Activated CD8-positive, alpha-beta memory T cell treated with anti-CD3 and anti-CD28 coated beads for 48 hours (primary cell): ENCODE data around the gene SVIL.
"Not testable (repeated sequence)": the region's sequence is repeated elsewhere in the genome, so short reads cannot be mapped to it uniquely, and the experiment has no call there.

Experiments
- DNase-seq, 3 experiments: peaks; one replicate each; pipeline ENCODE4 v3.0.0-alpha.2; 2020; ENCODE audit warnings: low read depth in 2 of 3, low spot score in 2 of 3

The SVIL gene

DNA sequence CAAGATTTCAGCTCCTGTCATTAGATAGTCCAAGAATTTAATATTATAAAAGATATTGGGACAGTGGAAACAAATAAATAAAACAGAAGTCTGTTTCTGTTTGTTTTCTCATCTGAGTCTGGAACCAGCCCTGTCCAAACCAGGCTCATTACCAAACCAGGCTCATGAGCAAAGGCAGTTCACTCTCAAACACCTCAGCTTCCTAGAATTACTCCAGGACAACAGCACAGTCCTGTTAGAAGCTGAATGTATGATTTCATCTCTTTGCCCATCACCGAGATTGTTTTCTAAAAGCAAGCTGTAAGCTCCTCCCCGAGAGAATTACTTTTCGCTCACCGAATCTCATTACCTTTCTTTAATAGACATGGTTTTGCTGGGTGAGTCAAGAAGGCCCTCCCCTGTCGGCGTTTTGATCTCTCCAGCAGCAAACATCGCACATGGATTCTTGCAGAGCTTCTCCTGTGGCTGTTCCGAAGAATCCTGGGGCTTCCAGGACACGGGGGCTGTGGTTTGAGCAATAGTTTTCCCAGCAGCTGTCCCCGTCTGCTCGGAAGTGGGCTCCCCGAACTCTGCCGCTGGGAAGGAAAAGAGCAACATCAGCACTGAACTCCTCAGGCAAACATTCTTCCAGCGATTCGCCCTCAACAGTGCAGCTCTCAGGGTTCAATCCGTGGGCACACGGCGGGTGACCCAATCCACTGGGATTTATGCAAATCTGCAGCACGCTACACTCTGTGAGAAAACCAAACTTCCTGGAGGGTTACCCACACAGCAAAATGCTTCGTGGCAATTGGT, 112.5 kb downstream of the SVIL start:
- DNase-seq, result no peak

DNA sequence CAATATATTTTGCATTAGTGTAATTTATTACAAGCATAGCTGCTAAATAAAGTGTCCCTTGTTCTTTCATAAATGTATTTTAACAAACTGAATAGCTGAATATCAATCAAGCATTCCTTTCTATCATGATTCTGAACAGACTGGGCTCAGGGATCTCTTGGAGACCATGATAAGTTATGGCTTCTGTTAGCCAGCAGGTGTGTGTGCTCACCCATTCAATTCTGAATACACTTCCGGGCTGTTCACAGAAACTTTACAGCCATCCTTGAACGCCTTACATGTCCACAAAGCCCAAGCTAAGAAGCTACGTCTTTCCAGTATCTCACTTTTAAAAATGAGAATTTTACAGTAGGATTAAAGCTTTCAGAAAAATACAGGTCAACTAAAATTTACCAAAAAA, 115.1 kb downstream of the SVIL start:
- DNase-seq, result no peak

DNA sequence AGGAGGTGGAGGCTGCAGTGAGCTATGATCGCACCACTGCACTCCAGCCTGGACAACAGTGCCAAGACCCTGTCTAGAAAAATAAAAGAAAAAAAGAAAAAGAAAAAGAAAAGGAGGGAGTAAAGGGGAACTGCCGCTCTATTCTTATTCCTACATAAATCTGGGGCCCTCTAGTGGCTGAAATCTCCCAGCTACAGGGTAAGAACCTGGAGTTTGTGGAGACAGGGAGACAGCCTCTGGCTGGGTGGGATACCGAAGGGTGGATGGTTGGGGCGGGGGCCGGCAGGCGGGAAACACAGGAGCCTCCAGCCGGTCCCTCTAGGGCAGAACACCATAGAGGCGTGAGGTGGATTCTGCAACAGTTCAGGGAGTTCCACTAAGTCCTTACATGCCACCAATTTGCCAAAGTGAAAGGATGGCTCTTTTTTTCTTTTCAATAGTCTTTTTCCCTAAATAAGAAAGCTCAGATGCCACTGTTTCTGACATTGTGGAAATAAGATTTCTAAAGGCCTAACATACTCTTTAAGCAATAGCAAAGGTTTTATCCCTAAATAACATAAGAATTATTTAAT, 117.3 kb downstream of the SVIL start:
- DNase-seq, result no peak

DNA sequence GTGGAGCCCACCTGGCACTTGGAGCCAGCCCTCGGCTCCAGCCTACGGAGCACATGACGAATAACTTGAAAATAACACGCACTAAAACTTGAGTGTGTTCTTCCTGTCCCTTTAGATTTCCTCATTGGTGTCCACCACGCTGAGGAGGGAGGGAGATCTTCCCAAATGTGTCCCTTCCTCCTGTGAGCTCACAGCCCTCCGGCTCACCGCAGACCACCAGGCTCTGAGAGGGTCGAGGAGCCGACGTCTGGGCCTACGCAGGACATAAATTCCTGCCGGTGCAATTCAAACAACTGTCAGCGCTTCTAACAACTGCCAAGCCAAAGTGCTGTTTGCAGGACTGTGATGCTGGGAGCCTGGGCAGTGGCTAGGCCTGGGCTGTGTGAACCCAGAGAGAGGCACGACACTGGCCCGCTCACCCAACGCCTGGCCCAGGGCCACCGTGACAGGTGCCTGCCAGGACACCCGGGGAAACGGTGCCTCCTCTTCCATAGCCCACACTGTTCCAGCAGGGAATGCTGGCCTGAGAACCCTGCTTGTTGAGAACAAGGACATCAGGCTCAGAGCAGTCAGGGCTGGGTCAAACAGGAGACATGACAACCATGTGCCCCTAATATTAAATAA, 118.3 kb downstream of the SVIL start:
- DNase-seq, result not testable (repeated sequence)

DNA sequence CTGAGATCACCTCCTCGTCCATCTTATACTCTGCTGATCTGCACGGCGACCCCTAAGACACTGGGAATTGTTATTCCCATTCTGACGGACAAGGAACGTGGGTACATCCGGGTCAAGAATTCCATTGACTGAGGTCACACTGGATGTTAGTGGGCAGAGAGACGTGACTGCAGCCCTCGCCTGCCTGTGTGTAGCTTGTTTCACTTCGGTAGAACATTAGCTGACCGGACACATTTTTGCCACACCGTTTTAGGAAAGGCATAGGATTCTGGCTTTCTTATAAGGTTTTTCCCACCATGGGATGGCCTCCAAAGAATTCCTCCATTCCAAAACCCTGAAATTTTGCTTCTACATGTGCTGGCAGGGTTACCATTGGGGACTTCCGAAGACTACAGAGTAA, 118.9 kb downstream of the SVIL start:
- DNase-seq, result not testable (repeated sequence)

DNA sequence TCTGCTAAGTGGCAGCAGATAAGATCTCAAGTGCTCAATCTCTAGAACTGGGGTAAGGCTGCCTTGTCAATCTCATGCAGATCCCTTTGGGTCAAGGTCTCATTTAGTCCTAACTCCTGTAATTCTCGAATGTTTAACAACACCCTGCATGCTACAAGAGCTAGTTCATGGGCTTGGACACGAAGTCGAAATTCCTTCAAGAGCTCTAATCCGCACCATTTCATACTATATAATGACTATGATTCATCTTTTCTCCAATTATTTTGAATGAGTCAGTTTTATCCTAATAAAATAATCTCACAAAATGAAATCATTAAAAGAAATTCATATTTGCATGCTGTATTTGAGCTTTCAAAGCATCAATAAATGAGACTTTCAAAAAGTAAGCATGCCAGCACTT, 119.7 kb downstream of the SVIL start:
- DNase-seq, result not testable (repeated sequence)

DNA sequence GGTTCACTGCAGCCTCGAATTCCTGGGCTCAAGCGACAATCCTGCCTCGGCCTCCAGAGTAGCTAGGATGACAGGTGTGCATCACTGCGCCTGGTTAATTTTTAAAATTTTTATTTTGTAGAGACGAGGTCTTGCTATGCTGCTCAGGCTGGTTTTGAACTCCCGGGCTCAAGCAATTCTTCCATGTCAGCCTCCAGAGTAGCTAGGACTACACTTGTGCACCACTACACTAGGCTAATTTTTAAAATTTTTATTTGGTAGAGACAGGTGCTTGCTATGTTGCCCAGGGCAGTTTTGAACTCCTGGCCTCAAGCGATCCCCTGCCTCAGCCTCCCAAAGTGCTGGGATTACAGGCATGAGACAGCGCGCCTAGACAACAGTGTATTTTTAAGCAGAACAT, 120.5 kb downstream of the SVIL start:
- no peak for DNase-seq

DNA sequence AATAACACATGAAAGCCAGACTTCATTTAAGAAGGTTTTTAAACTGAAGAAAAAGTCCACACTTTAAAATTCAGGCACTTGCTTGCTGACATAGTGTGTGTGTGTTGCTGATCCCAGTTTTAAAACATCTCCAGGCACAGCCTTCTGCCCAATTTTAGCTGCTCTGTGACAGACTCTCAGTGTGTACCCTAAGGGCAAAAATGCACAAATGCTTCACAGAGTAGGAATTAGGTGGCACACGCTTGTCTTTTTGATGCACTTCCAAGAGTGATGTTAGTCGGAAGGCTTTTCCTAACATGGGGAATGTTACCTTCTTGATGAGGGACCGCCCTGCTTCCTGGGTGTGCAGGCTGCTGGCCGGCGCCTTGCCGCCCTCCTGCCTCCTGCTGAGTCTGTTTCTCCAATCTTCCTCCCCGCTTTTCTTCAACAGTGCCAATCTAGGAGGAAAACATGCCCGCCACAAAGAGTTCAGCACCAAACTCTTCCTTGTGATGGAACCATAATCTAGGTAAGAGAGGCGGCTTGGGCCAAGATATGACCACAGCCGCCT, 122.3 kb downstream of the SVIL start:
- no peak for DNase-seq

DNA sequence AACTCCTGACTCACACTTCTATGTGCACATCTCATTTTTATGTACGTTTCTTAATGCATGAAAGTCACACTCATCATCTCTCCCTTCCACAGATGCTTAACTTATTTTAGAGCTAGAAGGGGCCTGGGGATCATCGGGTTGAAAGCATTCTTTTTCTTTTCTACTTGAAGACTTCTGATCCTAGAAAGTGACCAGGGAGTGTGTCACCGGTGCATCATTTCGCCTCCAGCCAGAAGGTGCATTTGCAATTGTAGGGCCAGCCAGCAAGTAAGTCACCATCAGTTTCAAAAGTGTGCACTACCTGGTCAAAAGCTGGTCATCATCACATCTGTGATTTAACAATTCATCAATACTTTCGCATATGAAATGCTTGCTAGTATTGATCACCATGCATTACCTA, 123.0 kb downstream of the SVIL start:
- DNase-seq, result not testable (repeated sequence)

DNA sequence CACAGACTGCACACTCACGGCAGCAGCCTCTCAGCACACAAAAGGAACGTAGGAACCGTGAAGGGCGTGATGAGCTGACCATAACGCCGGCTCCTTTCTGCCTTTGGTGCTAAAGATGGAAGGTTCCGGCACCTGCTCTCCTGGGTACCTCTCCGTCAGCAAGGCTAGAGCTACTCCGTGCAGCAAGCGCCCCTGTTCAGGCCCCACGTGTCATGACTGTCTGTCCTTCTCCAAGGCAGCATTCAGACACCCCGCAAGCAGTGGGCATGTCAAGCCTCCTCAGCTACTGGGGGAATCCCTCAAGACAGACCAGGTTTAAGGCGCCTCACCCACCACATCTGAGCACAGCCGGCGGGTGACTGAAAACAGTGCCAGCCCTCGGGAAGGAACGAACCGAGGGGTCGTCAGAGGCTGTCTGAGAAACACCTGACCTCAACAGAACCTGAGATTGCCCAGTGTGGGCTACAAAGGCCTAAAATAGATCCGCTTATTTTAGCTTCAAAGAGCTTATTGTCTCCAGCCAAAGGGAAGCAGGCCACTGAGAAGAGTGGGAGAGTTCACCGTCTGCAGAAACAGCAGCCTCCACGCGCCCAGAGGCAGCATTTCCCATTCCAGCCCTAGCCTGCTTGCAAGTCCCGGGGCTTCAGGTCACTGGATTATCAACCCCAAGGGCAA, 124.2 kb downstream of the SVIL start:
- not testable (repeated sequence) for DNase-seq

DNA sequence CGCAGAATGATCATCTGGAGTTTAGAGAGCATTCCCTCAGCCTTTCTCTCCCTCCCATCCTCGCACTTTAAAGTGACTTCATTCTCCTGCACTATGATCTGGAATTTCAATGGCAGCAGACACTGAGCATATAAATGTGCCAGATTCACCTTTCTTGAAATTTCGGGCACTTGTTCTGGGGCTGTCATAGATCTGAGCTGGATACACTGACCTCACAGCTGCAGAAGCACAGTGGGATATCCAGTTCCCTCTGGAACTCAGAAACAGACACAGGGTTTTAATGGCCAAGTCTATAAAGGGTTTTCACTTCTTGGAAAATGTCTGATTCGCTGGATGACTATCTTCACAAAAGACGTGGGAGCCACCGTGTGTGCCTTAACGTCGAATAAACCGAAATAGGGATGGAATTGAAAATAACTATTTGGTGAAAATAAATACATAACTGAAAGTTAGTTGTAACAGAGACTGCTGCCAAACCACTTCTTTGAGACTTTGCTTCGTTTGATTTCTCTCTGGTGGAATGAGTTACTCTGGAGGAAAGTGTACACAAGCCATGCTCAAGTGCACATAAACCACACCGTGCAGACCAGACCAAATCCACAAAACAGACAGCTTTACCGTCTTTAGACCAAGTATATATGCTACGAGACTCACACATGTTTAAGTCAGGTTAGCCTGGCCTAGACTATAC, 126.1 kb downstream of the SVIL start:
- DNase-seq, result no peak

DNA sequence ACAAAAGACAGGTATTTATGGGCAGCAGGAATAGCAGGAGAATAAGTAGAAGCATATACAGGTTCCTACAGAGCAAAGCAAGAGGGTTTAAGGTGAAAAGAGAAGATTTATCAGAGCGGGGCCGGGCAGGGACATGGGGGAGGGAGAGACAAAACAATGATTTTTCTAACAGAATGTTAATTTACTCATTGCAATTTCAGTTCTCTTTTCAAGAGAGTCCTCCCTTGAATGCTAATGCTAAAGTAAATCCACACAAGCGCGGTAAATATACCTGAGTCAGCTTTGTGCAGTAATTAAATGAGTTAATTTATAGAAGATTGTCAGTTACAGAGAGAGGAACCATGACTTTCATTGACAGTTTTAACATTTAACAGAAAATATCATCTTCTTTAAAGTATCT, 127.0 kb downstream of the SVIL start:
- DNase-seq, result not testable (repeated sequence)

DNA sequence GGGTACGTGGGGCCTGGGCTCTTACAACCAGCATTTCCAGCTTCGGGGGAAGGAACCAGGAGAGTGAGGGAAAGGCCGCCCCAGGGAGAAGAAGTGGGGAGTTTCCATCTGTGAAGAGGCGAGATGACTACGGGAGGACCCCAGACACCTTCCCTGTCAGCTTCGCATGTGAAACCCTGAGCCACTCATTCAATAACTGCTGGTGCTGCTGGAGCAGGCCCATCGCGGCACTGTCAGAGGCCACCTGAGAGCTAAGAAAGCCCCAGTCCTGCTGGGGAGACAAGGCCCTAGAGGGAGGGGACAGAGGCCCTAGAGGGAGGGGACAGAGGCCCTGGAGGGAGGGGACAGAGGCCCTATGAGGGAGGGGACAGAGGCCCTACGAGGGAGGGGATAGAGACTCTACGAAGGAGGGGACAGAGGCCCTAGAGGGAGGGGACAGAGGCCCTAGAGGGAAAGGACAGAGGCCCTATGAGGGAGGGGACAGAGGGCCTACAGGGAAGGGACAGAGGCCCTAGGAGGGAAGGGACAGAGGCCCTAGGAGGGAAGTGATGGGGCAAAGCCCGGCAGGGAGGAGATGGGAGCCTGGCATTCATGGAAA, 128.3 kb downstream of the SVIL start:
- DNase-seq, result not testable (repeated sequence)

DNA sequence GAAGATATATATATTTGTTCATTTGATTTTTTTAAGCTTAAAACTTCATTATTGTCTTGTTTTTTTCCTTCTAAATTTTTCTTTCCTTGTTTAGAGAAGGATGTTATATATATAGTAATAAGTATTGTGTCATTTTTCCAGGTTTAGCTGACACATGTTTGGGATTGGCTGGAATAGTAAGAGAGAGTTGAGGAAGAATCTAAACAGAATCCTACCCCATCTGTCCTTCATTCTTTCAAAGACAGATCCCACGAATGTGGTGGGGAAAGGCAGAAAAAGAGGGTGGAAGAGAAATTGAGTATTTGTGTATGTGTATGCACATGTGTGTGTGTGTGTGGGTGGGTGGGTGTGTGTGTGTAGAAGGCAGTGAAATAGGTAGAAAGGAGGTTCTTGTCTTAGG, 132.4 kb downstream of the SVIL start:
- no peak for DNase-seq

DNA sequence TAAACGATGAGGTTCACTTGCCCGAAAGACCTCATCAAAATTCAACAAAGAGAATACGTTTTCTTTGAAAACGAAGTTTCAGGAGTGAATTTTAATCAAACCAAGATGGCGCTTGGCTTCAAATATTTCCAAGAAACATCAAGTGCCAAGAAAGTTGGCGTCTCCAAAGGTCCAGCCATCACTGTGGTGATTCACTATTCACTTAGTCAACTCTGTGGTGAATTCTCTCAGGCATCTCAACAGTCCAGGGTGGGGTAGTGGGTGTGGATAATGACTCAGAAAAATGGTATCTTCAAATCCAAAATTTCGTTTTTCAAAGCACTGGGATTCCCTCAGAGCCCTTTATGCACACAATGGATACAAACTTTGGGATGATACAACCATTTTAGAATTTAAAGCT, 133.1 kb downstream of the SVIL start:
- no peak for DNase-seq

DNA sequence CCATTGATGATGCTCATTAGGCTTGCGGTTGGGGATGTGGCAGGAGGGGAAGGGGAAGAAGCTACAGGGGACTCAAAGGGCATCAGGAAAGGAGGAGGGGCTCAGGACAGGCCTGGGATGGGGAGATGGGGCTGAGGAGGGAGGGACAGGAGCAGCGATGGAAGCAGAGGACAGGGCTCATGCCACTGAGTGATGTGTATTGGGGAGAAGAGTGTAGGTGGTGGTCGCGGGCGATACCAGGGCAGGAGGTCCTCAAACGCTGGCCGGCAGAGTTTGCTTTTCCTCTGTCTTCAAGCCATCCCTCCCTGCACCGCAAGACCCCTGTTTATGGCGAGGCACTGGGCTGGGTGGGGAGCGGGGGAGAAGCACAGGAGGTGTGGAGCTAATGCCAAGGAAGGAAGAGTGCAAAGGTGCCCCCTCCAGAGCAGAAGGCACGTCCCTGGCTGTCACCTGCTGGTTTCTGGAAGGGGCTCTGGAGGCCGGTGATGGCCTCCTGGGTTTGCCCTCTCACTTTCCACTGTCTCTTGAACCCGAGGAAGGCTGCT, 134.7 kb downstream of the SVIL start:
- DNase-seq, result no peak

DNA sequence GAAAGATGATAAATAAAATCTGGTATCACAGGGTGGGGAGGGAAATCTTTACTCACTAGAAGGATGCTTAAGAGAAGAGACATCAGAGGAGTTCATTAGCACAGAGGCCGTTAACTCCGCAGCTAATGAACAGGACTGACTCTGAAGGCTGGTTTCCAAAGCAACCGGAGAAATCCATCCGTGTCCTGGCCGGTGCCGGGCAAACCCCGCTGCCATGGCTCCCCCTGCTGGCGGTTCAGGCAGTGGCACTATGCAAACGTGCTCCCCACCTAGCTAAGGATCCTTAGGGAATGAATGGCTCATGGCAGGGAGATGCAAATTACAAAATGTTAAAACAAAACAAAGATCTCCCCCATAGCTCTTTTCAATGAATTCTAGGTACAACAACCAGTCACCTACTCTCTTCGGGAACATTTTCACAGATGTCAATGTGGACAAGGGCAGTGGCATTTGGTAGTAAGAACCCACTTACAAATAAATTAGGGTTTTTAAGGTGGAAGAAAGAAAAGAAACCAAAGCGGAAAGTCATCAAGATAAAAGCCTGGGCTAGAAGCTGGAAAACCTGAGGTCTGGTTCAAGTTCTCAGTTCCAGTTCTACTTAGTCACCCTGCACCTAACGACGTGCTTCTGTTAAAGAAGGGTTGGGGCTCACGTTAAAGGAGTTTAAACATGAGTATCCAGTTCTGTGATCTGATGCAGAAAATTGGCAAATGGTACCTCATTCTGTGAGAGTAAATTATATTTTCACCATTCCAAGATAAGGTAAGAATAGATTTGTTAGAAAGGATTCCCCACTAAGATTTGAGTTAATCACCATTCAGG, 138.2 kb downstream of the SVIL start:
- peak; percentile 29 to 62 (median 52) for DNase-seq

DNA sequence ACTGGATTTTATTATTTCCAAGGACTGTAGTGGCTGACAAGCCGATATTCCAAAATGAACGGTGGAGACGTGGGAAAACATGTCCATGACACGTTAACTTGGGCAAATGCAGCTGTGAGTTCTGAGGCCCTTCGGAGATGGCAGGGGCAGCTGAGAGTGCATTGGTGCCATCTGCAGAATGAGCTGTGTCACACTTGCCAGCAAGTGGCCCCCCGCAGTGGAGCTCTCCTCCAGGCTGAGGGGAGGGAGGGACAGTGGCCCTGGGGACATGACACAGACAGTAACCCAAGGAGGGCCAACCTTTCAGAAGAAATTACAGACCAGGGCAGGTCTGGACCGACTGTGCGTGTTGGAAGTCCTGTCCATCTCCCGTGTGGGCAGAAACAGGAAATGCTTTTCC, 139.4 kb downstream of the SVIL start:
- DNase-seq, result no peak

DNA sequence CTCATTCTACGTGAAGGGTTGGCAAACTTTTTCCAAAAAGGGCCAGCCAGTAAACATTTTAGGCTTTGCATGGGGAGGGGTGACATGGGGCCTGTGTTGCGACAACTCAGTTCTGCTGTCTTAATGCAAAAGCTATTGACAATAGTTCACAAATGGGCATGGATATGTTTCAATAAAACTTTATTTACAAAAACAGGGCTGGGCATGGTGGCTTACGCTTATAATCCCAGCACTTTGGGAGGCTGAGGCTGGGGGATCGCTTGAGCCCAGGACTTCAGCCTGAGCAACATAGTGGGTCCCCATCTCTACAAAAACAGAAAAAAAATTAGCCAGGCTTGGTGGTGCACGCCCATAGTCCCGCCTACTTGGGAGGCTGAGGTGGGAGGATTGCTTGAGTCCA, 141.1 kb downstream of the SVIL start:
- DNase-seq, result no peak

DNA sequence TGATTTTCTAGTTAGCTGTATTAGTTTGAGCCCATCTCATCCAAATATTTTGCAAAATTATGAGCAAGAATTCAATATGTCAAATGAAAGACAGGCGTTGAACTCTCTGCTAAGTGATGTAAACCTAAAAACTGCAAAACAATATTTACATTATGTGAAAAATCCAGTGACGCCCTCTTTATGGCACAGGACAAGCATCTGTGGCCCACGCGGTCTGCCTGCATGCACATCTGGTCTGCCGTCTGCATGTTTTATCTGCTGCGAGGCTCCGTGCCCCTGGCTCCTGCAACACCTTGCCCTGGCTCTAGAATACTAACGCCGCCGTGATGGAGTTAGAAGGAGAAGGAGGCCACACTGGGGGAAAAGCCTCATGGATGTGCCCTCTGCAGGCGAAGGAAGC, 142.0 kb downstream of the SVIL start:
- no peak for DNase-seq
